Liver (tissue), 3 donors: Measurements from ENCODE around the gene HES6.

Experiments used
- CTCF ChIP-seq: fragments of 150-350 bp; IDR thresholded peaks from 2 replicates; pipeline ENCODE4 v1.5.1; 2017; ENCODE audit warnings: improper control_type of control experiment, low read depth, low read length; ENCODE audit not compliant: missing input control
- EGR1 ChIP-seq, 2 donors: IDR thresholded peaks; 2 replicates each; pipeline ENCODE4 v1.6.1; 2016 to 2018; ENCODE audit warnings: antibody characterized with exemption in 2 of 2, low read depth in 2 of 2
- FOXA1 ChIP-seq: IDR thresholded peaks from 2 replicates; pipeline ENCODE4 v1.6.1; 2016; ENCODE audit warnings: antibody characterized with exemption
- HNF4A ChIP-seq, 2 donors: conservative IDR thresholded peaks; 2 replicates each; pipeline ENCODE4 v1.6.1; 2016; ENCODE audit warnings: antibody characterized with exemption in 2 of 2, mild to moderate bottlenecking in 2 of 2
- JUND ChIP-seq, 2 donors: IDR thresholded peaks; 2 replicates each; pipeline ENCODE4 v1.6.1; 2016; ENCODE audit warnings: antibody characterized with exemption in 2 of 2
- MAX ChIP-seq: IDR thresholded peaks from 2 replicates; pipeline ENCODE4 v1.6.1; 2016; ENCODE audit warnings: antibody characterized with exemption
- RAD21 ChIP-seq, 2 donors: IDR thresholded peaks; 2 replicates each; pipeline ENCODE4 v1.6.1; 2016; ENCODE audit warnings: antibody characterized with exemption in 2 of 2, mild to moderate bottlenecking in 2 of 2
- REST ChIP-seq: IDR thresholded peaks from 2 replicates; pipeline ENCODE4 v1.6.1; 2016; ENCODE audit warnings: antibody characterized with exemption, mild to moderate bottlenecking
- SP1 ChIP-seq: IDR thresholded peaks from 2 replicates; pipeline ENCODE4 v1.6.1; 2018; ENCODE audit warnings: antibody characterized with exemption, mild to moderate bottlenecking
- TAF1 ChIP-seq: conservative IDR thresholded peaks from 2 replicates; pipeline ENCODE4 v1.6.1; 2016; ENCODE audit warnings: antibody characterized with exemption, mild to moderate bottlenecking
- YY1 ChIP-seq: IDR thresholded peaks from 2 replicates; pipeline ENCODE4 v1.6.1; 2016; ENCODE audit warnings: antibody characterized with exemption, mild to moderate bottlenecking
- ZBTB33 ChIP-seq: IDR thresholded peaks from 2 replicates; pipeline ENCODE4 v1.6.1; 2016; ENCODE audit warnings: antibody characterized with exemption
- donor health status: healthy.
- donor health status: healthy.

- TF ChIP-seq CTCF (no peak), RAD21 (IDR thresholded peaks at IDR 0.05) (no peak), FOXA1 (no peak), REST (no peak), TAF1 (no peak), EGR1 (IDR thresholded peaks at IDR 0.05; ENCODE audit: low read depth in 2 of 2) (no peak), HNF4A (conservative IDR thresholded peaks at IDR 0.05) (no peak), ZBTB33 (no peak), SP1 (no peak), YY1 (no peak), MAX (no peak), JUND (IDR thresholded peaks at IDR 0.05) (no peak)
Measured at GRCh38 chr2:238262496-238263122, 22.8 kb upstream of the HES6 start.
